Calu3 (cell line): ENCODE results near the gene NMNAT2. TPM values are rescaled to one million over a fixed set of nuclear protein-coding genes. Genes with fewer than 3 reads are reported as not detected.

Experiments
- BruUV-seq: library from RNA; stranded (reverse); fragments of 400-500 nt; replicated peaks from 2 replicates; lab custom pipeline; 2021; lab: Mats Ljungman, UMichigan
- CTCF ChIA-PET: fragments of 300-600 bp; sonication (Branson Sonifier 250); formaldehyde crosslinking; loops from one replicate; lab custom pipeline; 2022; ENCODE audit warnings: antibody characterized with exemption; lab: Charles Lee
- DNase-seq: peaks from one replicate; pipeline ENCODE4 v3.0.0; 2022
- H3K27ac Mint-ChIP-seq: one replicate; pipeline ENCODE4 v1.8.0; 2022; ENCODE audit warnings: mixed read lengths; ENCODE audit not compliant: unreplicated experiment
- H3K27me3 Mint-ChIP-seq: one replicate; pipeline ENCODE4 v1.8.0; 2022; ENCODE audit warnings: mixed read lengths; ENCODE audit not compliant: unreplicated experiment
- H3K36me3 Mint-ChIP-seq: one replicate; pipeline ENCODE4 v1.8.0; 2022; ENCODE audit warnings: mild to moderate bottlenecking, moderate library complexity, mixed read lengths; ENCODE audit not compliant: insufficient read depth, unreplicated experiment
- H3K4me1 Mint-ChIP-seq: one replicate; pipeline ENCODE4 v1.8.0; 2022; ENCODE audit warnings: mild to moderate bottlenecking, low read depth, mixed read lengths; ENCODE audit not compliant: unreplicated experiment
- H3K4me3 Mint-ChIP-seq: one replicate; pipeline ENCODE4 v1.8.0; 2022; ENCODE audit warnings: mild to moderate bottlenecking, low read depth, moderate library complexity, mixed read lengths; ENCODE audit not compliant: unreplicated experiment
- H3K9me3 Mint-ChIP-seq: one replicate; pipeline ENCODE4 v1.8.0; 2022; ENCODE audit warnings: low read depth, mixed read lengths; ENCODE audit not compliant: unreplicated experiment
- CTCF ChIP-seq: fragments of 200-600 bp; IDR thresholded peaks from one replicate; pipeline ENCODE4 v1.8.0; 2022; ENCODE audit warnings: antibody characterized with exemption; ENCODE audit not compliant: unreplicated experiment
- intact Hi-C: fragments of 100-400 bp; cut with micrococcal nuclease; formaldehyde crosslinking; loops from one replicate; pipeline ENCODE4 v1.10.0; 2022; ENCODE audit not compliant: unreplicated experiment
- total RNA-seq: library from RNA; stranded (reverse); gene quantifications from 2 replicates; pipeline ENCODE4 v1.2.3, GENCODE V29; 2022

NMNAT2 gene
- total RNA-seq, 1 experiment from 2014 or later: 0.26 TPM

- Mint-ChIP-seq H3K4me1 (no peaks in the 10 kb centered on the region), H3K36me3 (no peaks in the 10 kb centered on the region), H3K27ac (no peak overlapping the region), H3K9me3 (no peaks in the 10 kb centered on the region), H3K27me3 (no peaks in the 10 kb centered on the region), H3K4me3 (no peak overlapping the region)
- intact Hi-C loops: no loop called here
- no peak for TF ChIP-seq CTCF
- BruUV-seq: no TSS peak
- no peak for DNase-seq
- CTCF ChIA-PET: interaction anchor here (0.6 kb wide), 1 partner anchor 136 kb away, joined by 4 read pairs; no protein-coding TSS in a partner anchor
These were observed 114.3 kb downstream of the NMNAT2 start for GRCh38 chr1:183303901-183304300.

- DNase-seq: no peak
- intact Hi-C loops: no loop called here
- CTCF ChIA-PET: interaction anchor here (0.6 kb wide), 1 partner anchor 136 kb away, joined by 4 read pairs; no protein-coding TSS in a partner anchor
- H3K27me3 Mint-ChIP-seq: no peaks in the 10 kb centered on the region
- no peaks in the 10 kb centered on the region for H3K36me3 Mint-ChIP-seq
- BruUV-seq: no TSS peak
- H3K9me3 Mint-ChIP-seq: no peaks in the 10 kb centered on the region
- no peaks in the 10 kb centered on the region for H3K4me1 Mint-ChIP-seq
- H3K27ac Mint-ChIP-seq: no peak overlapping the region
- no peak overlapping the region for H3K4me3 Mint-ChIP-seq
- no peak for TF ChIP-seq CTCF
These were observed 114.9 kb downstream of the NMNAT2 start for GRCh38 chr1:183303323-183303645.

GRCh38 chr1:183302452-183303322 is 115.5 kb downstream of the NMNAT2 start:
- H3K4me1 Mint-ChIP-seq: no peaks in the 10 kb centered on the region
- intact Hi-C loops: no loop called here
- no peaks in the 10 kb centered on the region for H3K36me3 Mint-ChIP-seq
- no TSS peak for BruUV-seq
- no peaks in the 10 kb centered on the region for H3K27me3 Mint-ChIP-seq
- no peak overlapping the region for H3K4me3 Mint-ChIP-seq
- no peak overlapping the region for H3K27ac Mint-ChIP-seq
- CTCF ChIA-PET: interaction anchor here (0.6 kb wide), 1 partner anchor 61 kb away, joined by 3 read pairs; no protein-coding TSS in a partner anchor
- no peak for DNase-seq
- H3K9me3 Mint-ChIP-seq: no peaks in the 10 kb centered on the region
- TF ChIP-seq CTCF: no peak

GRCh38 chr1:183301239-183301638 is 116.9 kb downstream of the NMNAT2 start:
- no peaks in the 10 kb centered on the region for H3K4me1 Mint-ChIP-seq
- H3K27me3 Mint-ChIP-seq: no peaks in the 10 kb centered on the region
- TF ChIP-seq CTCF: no peak
- no peak overlapping the region for H3K4me3 Mint-ChIP-seq
- CTCF ChIA-PET: no interaction called here
- no peaks in the 10 kb centered on the region for H3K36me3 Mint-ChIP-seq
- intact Hi-C loops: no loop called here
- BruUV-seq: no TSS peak
- H3K27ac Mint-ChIP-seq: no peak overlapping the region
- H3K9me3 Mint-ChIP-seq: no peaks in the 10 kb centered on the region
- DNase-seq: no peak
